Ishikawa (cell line): ENCODE measurements around the gene AGAP3.

Experiments
- CEBPB ChIP-seq: IDR thresholded peaks from 2 replicates; pipeline ENCODE4 v1.6.1; 2012
- CREB1 ChIP-seq: IDR thresholded peaks from 2 replicates; pipeline ENCODE4 v1.6.1; 2012; ENCODE audit warnings: low read depth
- EGR1 ChIP-seq: IDR thresholded peaks from 2 replicates; pipeline ENCODE4 v1.6.1; 2012
- EP300 ChIP-seq: IDR thresholded peaks from 2 replicates; pipeline ENCODE4 v1.6.1; 2012; ENCODE audit warnings: borderline replicate concordance
- FOXM1 ChIP-seq: IDR thresholded peaks from 2 replicates; pipeline ENCODE4 v1.6.1; 2012; ENCODE audit warnings: low read depth, borderline replicate concordance
- MAX ChIP-seq: IDR thresholded peaks from 2 replicates; pipeline ENCODE4 v1.6.1; 2012
- NFIC ChIP-seq: IDR thresholded peaks from 2 replicates; pipeline ENCODE4 v1.6.1; 2012
- RAD21 ChIP-seq: IDR thresholded peaks from 2 replicates; pipeline ENCODE4 v1.6.1; 2012; ENCODE audit warnings: low read depth
- REST ChIP-seq: IDR thresholded peaks from 2 replicates; pipeline ENCODE4 v1.6.1; 2012; ENCODE audit warnings: low read depth, mild to moderate bottlenecking
- TAF1 ChIP-seq: IDR thresholded peaks from 2 replicates; pipeline ENCODE4 v1.6.1; 2012; ENCODE audit warnings: low read depth, mild to moderate bottlenecking
- TCF12 ChIP-seq: IDR thresholded peaks from 2 replicates; pipeline ENCODE4 v1.6.1; 2012; ENCODE audit warnings: low read depth
- TEAD4 ChIP-seq: IDR thresholded peaks from 2 replicates; pipeline ENCODE4 v1.6.1; 2012
- USF1 ChIP-seq: IDR thresholded peaks from 2 replicates; pipeline ENCODE4 v1.6.1; 2012
- YY1 ChIP-seq: IDR thresholded peaks from 2 replicates; pipeline ENCODE4 v1.6.1; 2012; ENCODE audit warnings: low read depth
- ZBTB7A ChIP-seq: IDR thresholded peaks from 2 replicates; pipeline ENCODE4 v1.6.1; 2012; ENCODE audit warnings: low read depth

The AGAP3 gene

GRCh38 chr7:151063212-151063561, 23.1 kb upstream of the AGAP3 start:
- TF ChIP-seq TCF12 (no peak), EP300 (no peak), REST (no peak), TAF1 (no peak), CEBPB (no peak), USF1 (no peak), EGR1 (no peak), YY1 (no peak), FOXM1 (no peak), ZBTB7A (no peak), NFIC (no peak), MAX (no peak)

- TF ChIP-seq CREB1 (no peak), NFIC (no peak), EGR1 (no peak), TEAD4 (no peak), TCF12 (no peak), TAF1 (no peak), YY1 (no peak), USF1 (no peak), EP300 (no peak), RAD21 (no peak)
Measured at GRCh38 chr7:151064454-151064853, 21.8 kb upstream of the AGAP3 start.

- no peak for TF ChIP-seq FOXM1
- TF ChIP-seq TAF1: no peak
- no peak for TF ChIP-seq REST
- no peak for TF ChIP-seq TCF12
- no peak for TF ChIP-seq YY1
- TF ChIP-seq RAD21: no peak
- no peak for TF ChIP-seq EGR1
- no peak for TF ChIP-seq CREB1
Measured at GRCh38 chr7:151064993-151065392, 21.3 kb upstream of the AGAP3 start.

- no peak for TF ChIP-seq NFIC
- TF ChIP-seq YY1: no peak
- TF ChIP-seq MAX: no peak
- TF ChIP-seq FOXM1: no peak
- no peak for TF ChIP-seq CEBPB
- no peak for TF ChIP-seq EP300
- no peak for TF ChIP-seq RAD21
- no peak for TF ChIP-seq CREB1
- TF ChIP-seq ZBTB7A: no peak
- TF ChIP-seq USF1: no peak
- no peak for TF ChIP-seq EGR1
- no peak for TF ChIP-seq TAF1
- TF ChIP-seq TCF12: no peak
- TF ChIP-seq TEAD4: no peak
- no peak for TF ChIP-seq REST
Measured at GRCh38 chr7:151065516-151065915, 20.8 kb upstream of the AGAP3 start.

- no peak for TF ChIP-seq FOXM1
- TF ChIP-seq ZBTB7A: no peak
- no peak for TF ChIP-seq USF1
- TF ChIP-seq EP300: no peak
- no peak for TF ChIP-seq EGR1
- no peak for TF ChIP-seq RAD21
- TF ChIP-seq CREB1: no peak
- TF ChIP-seq NFIC: no peak
- TF ChIP-seq TEAD4: no peak
- no peak for TF ChIP-seq REST
- no peak for TF ChIP-seq TAF1
- TF ChIP-seq YY1: no peak
- no peak for TF ChIP-seq TCF12
- no peak for TF ChIP-seq MAX
- TF ChIP-seq CEBPB: no peak
Measured at GRCh38 chr7:151066273-151066974, 19.9 kb upstream of the AGAP3 start.
